Esophagus muscularis mucosa (tissue), 4 donors: ENCODE results near the gene COMT. TPM values are rescaled to one million over a fixed set of nuclear protein-coding genes. Genes with fewer than 3 reads are reported as not detected.

Experiments
- DNase-seq: peaks from one replicate; pipeline ENCODE4 v3.0.0-alpha.2; 2017; ENCODE audit errors: extremely low spot score
- H3K27ac ChIP-seq, 4 donors: fragments of 200-600 bp; sonication (generic); replicated peaks in 1 of 4; 1 replicate in 3 of 4; 2 replicates in 1 of 4; pipeline ENCODE4 v1.5.1; 2016 to 2019; ENCODE audit warnings: mild to moderate bottlenecking in 1 of 4
- H3K27me3 ChIP-seq, 4 donors: fragments of 200-600 bp; sonication (generic); one replicate each; pipeline versions ENCODE4 v1.5.1 to v1.6.0; 2016 to 2019
- H3K36me3 ChIP-seq, 4 donors: fragments of 200-600 bp; sonication (generic); one replicate each; pipeline ENCODE4 v1.5.1; 2016 to 2019
- H3K4me1 ChIP-seq, 4 donors: fragments of 200-600 bp; sonication (generic); one replicate each; pipeline ENCODE4 v1.5.1; 2016 to 2019
- H3K4me3 ChIP-seq, 4 donors: fragments of 200-600 bp; sonication (generic); 1 replicate in 2 of 4; 2 replicates in 2 of 4; pipeline ENCODE4 v1.5.1; 2016 to 2019; ENCODE audit warnings: mild to moderate bottlenecking in 4 of 4, moderate library complexity in 1 of 4
- H3K9me3 ChIP-seq, 4 donors: fragments of 200-600 bp; sonication (generic); 1 replicate in 3 of 4; 2 replicates in 1 of 4; pipeline ENCODE4 v1.5.1; 2016 to 2019
- EP300 ChIP-seq: sonication (generic); formaldehyde crosslinking; IDR thresholded peaks from one replicate; pipeline ENCODE4 v1.6.1; 2017; ENCODE audit warnings: antibody characterized with exemption
- POLR2A ChIP-seq: fragments of 450-650 bp; IDR thresholded peaks from one replicate; pipeline ENCODE4 v1.6.1; 2017; ENCODE audit warnings: antibody characterized with exemption, moderate library complexity, mild to moderate bottlenecking, low read depth
- POLR2AphosphoS5 ChIP-seq, 2 donors: sonication (generic); formaldehyde crosslinking; IDR thresholded peaks; one replicate each; pipeline ENCODE4 v1.6.1; 2017; ENCODE audit warnings: antibody characterized with exemption in 2 of 2
- WGBS: methylation state at CpG from one replicate; pipeline ENCODE4 v1.1.5; 2018; 5-methylcytosine and 5-hydroxymethylcytosine counted together
- intact Hi-C: fragments of 100-400 bp; cut with DNase I; formaldehyde crosslinking; loops from one replicate; pipeline ENCODE4 v1.15.1; 2023
- total RNA-seq, 4 donors: library from RNA; depleted of rRNA; stranded (reverse); fragments of >200 nt; gene quantifications; one replicate each; pipeline versions ENCODE4 v1.1.0 to v1.2.1, GENCODE V29; 2016
- TF ChIP-seq, protein P1 (sequence below), 3 experiments: fragments of 200-600 bp in 2 of 3; fragments of 450-650 bp in 1 of 3; sonication (generic) in 2 of 3; IDR thresholded peaks; one replicate each; pipeline ENCODE4 v1.5.1; 2017 to 2019; ENCODE audit warnings: antibody characterized with exemption in 3 of 3, mild to moderate bottlenecking in 2 of 3, moderate library complexity in 1 of 3

Gene COMT
- total RNA-seq, 4 donors from 2014 or later: 141 to 231 (median 196) TPM

DNA sequence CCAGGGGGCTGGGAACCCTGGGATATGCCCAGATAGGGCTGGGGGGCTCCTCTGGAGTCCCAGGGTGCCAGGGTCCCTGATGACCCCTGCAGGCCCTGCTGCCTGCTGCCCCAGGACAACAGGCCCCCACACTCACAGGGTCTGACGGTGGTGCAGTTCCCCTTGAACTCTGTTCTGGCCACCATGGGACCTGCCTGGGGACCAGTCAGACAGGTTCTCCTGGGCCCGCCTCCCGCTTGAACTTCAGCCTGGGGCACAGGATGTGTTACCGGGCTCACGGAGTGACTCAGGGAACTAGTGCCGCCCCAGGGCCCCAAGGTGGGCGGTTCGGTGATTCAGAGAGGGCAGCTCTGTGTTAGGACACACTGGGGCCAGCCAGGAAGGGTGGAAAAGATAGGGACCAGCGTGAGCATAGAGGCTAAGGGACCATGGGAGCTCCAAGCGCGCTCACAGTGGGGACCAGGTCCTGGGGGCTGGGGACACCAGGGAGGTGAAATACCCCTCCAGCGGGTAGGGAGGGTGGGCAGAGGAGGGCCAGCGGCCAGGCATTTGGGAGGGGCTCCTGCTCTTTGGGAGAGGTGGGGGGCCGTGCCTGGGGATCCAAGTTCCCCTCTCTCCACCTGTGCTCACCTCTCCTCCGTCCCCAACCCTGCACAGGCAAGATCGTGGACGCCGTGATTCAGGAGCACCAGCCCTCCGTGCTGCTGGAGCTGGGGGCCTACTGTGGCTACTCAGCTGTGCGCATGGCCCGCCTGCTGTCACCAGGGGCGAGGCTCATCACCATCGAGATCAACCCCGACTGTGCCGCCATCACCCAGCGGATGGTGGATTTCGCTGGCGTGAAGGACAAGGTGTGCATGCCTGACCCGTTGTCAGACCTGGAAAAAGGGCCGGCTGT, 21.6 kb downstream of the COMT start:
- Histone ChIP-seq H3K36me3 (peaks cover 15 to 60% (median 46%) of the 10 kb centered on the region in 4 donors), H3K4me3 (no peak overlapping the region), H3K9me3 (no peaks in the 10 kb centered on the region), H3K27ac (no peak overlapping the region), H3K4me1 (peaks cover 28 to 46% (median 38%) of the 10 kb centered on the region in 4 donors), H3K27me3 (no peaks in the 10 kb centered on the region)
- DNase-seq: no peak
- intact Hi-C loops: no loop called here
- 75% methylated on average over 27 of the region's 30 CpGs for WGBS
- TF ChIP-seq, protein P1, sequence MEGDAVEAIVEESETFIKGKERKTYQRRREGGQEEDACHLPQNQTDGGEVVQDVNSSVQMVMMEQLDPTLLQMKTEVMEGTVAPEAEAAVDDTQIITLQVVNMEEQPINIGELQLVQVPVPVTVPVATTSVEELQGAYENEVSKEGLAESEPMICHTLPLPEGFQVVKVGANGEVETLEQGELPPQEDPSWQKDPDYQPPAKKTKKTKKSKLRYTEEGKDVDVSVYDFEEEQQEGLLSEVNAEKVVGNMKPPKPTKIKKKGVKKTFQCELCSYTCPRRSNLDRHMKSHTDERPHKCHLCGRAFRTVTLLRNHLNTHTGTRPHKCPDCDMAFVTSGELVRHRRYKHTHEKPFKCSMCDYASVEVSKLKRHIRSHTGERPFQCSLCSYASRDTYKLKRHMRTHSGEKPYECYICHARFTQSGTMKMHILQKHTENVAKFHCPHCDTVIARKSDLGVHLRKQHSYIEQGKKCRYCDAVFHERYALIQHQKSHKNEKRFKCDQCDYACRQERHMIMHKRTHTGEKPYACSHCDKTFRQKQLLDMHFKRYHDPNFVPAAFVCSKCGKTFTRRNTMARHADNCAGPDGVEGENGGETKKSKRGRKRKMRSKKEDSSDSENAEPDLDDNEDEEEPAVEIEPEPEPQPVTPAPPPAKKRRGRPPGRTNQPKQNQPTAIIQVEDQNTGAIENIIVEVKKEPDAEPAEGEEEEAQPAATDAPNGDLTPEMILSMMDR (IDR thresholded peaks at IDR 0.05): no peak
- no peak for TF ChIP-seq EP300
- no peak for TF ChIP-seq POLR2AphosphoS5 (IDR thresholded peaks at IDR 0.05)
- no peak for TF ChIP-seq POLR2A

DNA sequence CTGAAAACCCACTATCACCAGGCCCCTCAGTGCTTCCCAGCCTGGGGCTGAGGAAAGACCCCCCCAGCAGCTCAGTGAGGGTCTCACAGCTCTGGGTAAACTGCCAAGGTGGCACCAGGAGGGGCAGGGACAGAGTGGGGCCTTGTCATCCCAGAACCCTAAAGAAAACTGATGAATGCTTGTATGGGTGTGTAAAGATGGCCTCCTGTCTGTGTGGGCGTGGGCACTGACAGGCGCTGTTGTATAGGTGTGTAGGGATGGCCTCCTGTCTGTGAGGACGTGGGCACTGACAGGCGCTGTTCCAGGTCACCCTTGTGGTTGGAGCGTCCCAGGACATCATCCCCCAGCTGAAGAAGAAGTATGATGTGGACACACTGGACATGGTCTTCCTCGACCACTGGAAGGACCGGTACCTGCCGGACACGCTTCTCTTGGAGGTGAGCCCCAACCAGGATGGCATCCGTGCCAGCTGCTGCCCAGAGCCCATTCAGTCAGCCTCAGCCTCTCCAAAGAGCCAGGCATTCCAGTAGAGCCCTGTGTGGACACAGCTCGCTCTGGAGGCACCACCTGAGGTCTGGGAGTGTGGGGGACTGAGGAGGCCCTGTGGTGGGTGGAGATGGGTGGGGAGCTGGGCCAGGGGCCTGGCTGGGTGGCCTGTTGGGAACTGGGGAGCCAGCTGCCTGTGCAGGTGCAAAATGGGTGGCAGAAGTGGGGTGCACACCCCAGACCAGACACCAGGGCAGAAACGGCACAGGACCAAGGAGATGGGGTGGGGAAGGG, 22.5 kb downstream of the COMT start:
- intact Hi-C loops: no loop called here
- Histone ChIP-seq H3K27me3 (no peaks in the 10 kb centered on the region), H3K9me3 (no peaks in the 10 kb centered on the region), H3K27ac (no peak overlapping the region), H3K4me1 (peaks cover 28 to 40% (median 32%) of the 10 kb centered on the region in 4 donors), H3K4me3 (no peak overlapping the region), H3K36me3 (peaks cover 22 to 69% (median 54%) of the 10 kb centered on the region in 4 donors)
- no peak for TF ChIP-seq POLR2A
- no peak for TF ChIP-seq POLR2AphosphoS5 (IDR thresholded peaks at IDR 0.05)
- TF ChIP-seq, protein P1 (IDR thresholded peaks at IDR 0.05): no peak
- TF ChIP-seq EP300: no peak
- no peak for DNase-seq
- 84% methylated on average over 7 of the region's 12 CpGs for whole genome bisulfite sequencing

DNA sequence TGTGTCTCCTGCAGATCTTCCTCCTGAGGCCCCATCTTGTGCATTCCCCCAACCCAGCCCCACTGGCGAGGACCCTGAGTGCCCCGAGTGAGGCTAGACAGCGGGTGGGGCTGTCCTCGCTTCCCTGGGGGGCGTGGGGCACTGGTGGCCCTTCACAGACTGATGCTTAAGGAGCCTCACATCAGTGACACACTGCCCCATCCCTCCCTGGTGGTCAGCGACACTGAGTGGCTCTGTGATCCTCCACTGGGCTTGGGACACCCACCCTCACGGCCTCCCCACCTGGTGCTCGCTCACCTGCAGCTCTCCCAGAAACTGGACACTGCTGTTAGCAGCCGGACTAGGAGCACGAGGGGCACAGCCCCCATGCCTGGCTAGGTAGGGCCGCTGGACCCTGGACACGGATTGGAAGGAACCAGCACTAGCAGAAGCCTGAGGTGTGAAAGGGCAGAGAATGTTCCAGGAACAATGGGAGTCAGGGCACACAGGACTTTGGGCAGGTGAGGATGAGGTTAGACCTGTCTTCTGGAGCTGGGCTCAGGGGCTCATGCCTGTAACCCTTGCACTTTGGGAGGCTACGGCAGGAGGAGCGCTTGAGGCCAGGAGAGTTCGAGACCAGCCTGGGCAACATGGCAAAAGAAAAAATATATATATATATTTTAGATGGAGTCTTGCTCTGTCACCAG, 23.3 kb downstream of the COMT start:
- Histone ChIP-seq H3K27me3 (no peaks in the 10 kb centered on the region), H3K4me1 (peaks cover 20 to 32% (median 24%) of the 10 kb centered on the region in 4 donors), H3K9me3 (no peaks in the 10 kb centered on the region), H3K4me3 (no peak overlapping the region), H3K36me3 (peaks cover 26 to 77% (median 62%) of the 10 kb centered on the region in 4 donors), H3K27ac (no peak overlapping the region)
- no peak for TF ChIP-seq POLR2A
- no peak for TF ChIP-seq EP300
- intact Hi-C loops: no loop called here
- no peak for DNase-seq
- 91% methylated on average over 14 of the region's 15 CpGs for WGBS

GRCh38 chr22:19965771-19966709, 24.5 kb downstream of the COMT start:
- no peak for DNase-seq
- Histone ChIP-seq H3K36me3 (peaks cover 26 to 86% (median 69%) of the 10 kb centered on the region in 4 donors), H3K9me3 (no peaks in the 10 kb centered on the region), H3K27me3 (no peaks in the 10 kb centered on the region), H3K4me1 (peaks cover 12 to 28% (median 25%) of the 10 kb centered on the region in 4 donors), H3K27ac (no peak overlapping the region), H3K4me3 (no peak overlapping the region)
- WGBS: 79% methylated on average over 10 of the region's 10 CpGs
- no peak for TF ChIP-seq POLR2A
- TF ChIP-seq, protein P1 (IDR thresholded peaks at IDR 0.05): peak in 1 of 3 experiments; percentile 13
- intact Hi-C loops: no loop called here
